ENCODE results near the gene GBX2. TPM values are rescaled to one million over a fixed set of nuclear protein-coding genes. Genes with fewer than 3 reads are reported as not detected.
"Not testable (repeated sequence)": the region's sequence is repeated elsewhere in the genome, so short reads cannot be mapped to it uniquely, and the experiment has no call there.

GBX2 gene
- total RNA-seq, 4 donors from 2014 or later, result 0.13 TPM; not detected in 3

DNA sequence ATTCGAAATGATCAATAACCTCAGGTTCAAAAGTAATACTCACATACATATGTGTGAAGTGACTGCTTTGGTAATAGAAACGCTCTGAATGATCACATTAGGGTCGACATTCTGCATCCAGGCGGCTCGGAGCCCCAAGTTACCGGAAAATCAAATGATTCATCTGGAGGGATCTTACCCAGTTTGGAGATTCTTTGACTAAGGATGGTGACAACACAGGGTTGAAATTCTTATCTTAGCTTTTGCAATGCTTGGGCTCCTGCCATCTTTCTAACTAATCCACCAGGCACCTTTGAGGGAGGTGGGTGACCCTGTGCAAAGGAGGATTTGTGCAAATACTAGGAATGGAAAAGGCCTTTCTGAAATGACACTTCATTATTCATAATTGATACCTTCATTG, 10.8 kb downstream of the GBX2 start:
- H3K4me3 ChIP-seq (ENCODE audit: low read depth, poor library complexity, severe bottlenecking), result no peak overlapping the region
- intact Hi-C loops (cut with DNase I; ENCODE audit: low total_unique reads), result no loop called here
- 87 to 94% methylated on average over 6 of the region's 6 CpGs for WGBS, 2 donors
- peak in 1 of 2 donors; percentile 48 for DNase-seq (ENCODE audit: low spot score in 2 of 2)
- no peak for TF ChIP-seq POLR2A (IDR thresholded peaks at IDR 0.05)
- TF ChIP-seq, protein P1, sequence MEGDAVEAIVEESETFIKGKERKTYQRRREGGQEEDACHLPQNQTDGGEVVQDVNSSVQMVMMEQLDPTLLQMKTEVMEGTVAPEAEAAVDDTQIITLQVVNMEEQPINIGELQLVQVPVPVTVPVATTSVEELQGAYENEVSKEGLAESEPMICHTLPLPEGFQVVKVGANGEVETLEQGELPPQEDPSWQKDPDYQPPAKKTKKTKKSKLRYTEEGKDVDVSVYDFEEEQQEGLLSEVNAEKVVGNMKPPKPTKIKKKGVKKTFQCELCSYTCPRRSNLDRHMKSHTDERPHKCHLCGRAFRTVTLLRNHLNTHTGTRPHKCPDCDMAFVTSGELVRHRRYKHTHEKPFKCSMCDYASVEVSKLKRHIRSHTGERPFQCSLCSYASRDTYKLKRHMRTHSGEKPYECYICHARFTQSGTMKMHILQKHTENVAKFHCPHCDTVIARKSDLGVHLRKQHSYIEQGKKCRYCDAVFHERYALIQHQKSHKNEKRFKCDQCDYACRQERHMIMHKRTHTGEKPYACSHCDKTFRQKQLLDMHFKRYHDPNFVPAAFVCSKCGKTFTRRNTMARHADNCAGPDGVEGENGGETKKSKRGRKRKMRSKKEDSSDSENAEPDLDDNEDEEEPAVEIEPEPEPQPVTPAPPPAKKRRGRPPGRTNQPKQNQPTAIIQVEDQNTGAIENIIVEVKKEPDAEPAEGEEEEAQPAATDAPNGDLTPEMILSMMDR (IDR thresholded peaks at IDR 0.05), result no peak

DNA sequence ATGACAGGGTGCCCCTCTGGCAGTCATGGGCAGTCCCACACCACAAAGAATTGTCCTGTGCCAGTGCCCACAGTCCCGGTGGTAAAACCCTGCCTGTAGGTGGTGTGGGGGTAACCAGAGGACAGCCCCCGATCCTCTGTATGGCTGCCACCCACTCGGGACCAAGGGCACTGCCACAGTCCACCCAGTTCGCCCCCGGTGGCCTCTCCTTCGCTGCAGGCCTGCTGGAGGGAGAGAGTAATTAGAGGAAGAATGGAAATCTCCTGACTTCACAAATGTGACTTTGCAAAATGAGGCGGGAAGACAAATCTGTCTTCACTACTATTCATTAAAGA, 11.4 kb downstream of the GBX2 start:
- TF ChIP-seq POLR2A (IDR thresholded peaks at IDR 0.05), result no peak
- TF ChIP-seq, protein P1 (IDR thresholded peaks at IDR 0.05), result no peak
- intact Hi-C loops (cut with DNase I; ENCODE audit: low total_unique reads), result no loop called here
- H3K4me3 ChIP-seq (ENCODE audit: low read depth, poor library complexity, severe bottlenecking), result no peak overlapping the region
- 84 to 91% methylated on average over 6 to 7 of the region's 7 CpGs for WGBS, 2 donors
- DNase-seq (ENCODE audit: low spot score in 2 of 2), result peak in 1 of 2 donors; percentile 54

DNA sequence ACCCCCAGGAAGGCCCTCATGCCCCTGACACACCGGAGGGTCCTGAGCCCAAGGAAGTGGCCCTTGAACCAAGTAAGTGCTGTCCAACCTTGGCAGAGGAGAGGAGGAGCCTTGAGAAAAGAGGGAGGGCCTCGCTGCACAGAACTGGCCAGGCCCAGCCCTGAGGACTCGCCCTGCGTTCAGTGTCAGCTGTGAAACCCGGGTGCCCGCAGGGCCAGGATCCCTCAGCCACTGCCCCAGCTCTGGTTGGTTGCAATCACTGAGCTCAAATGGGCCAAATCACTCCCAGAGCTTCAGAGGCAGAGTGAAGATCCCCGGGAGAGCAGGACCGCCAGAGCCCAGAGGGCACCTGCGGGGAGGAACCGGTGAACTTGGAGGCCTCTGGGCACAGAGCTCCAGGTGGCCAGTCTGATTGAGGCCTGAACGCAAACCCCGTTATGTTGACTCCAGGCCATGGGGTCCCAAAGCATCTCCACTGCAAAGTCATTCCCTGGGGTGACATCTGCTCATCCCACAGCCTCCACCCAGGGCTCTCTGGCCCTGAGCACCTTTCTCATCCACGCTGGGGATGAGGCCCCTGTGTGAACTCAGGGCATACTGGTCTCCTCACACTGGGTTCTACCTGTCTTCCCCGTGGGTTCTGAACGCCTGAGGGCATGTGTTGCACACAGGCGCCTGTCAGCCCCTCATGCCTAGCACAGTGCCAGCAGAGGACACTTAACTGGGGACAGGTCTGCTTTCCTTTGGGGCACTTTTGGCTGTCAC, 11.9 kb downstream of the GBX2 start:
- 91 to 95% methylated on average over 12 to 15 of the region's 16 CpGs for WGBS, 2 donors
- TF ChIP-seq POLR2A (IDR thresholded peaks at IDR 0.05), result no peak
- TF ChIP-seq, protein P1 (IDR thresholded peaks at IDR 0.05), result no peak

DNA sequence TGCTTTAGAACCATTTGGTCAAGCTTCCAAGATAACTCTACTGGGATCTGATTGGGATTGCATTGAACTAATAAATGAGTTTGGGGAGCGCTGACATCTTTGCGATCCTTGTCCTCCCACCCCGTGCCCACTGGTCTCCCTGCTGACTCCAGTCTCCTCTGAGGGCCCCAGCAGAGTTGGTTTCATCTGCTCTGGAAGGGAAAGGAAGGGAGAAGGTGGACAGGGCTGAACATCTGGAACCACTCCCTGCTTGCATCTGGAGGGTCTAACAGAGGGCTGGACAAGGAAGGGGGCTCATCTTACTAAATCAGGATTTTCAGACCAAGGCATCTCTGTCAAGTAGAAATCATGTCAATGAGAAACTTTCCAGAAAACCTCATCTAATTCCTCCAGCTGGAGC, 12.8 kb downstream of the GBX2 start:
- intact Hi-C loops (cut with DNase I; ENCODE audit: low total_unique reads), result no loop called here
- WGBS, 2 donors, result 82 to 86% methylated on average over 3 of the region's 3 CpGs
- peak in 1 of 2 donors; percentile 64 for DNase-seq (ENCODE audit: low spot score in 2 of 2)
- H3K4me3 ChIP-seq (ENCODE audit: low read depth, poor library complexity, severe bottlenecking), result no peak overlapping the region
- TF ChIP-seq POLR2A (IDR thresholded peaks at IDR 0.05), result no peak

More for the DNA sequence above, 11.9 kb downstream of the GBX2 start:
- peak in 1 of 2 donors; percentile 72 for DNase-seq (ENCODE audit: low spot score in 2 of 2)
- intact Hi-C loops (cut with DNase I; ENCODE audit: low total_unique reads), result no loop called here
- H3K4me3 ChIP-seq (ENCODE audit: low read depth, poor library complexity, severe bottlenecking), result no peak overlapping the region

DNA sequence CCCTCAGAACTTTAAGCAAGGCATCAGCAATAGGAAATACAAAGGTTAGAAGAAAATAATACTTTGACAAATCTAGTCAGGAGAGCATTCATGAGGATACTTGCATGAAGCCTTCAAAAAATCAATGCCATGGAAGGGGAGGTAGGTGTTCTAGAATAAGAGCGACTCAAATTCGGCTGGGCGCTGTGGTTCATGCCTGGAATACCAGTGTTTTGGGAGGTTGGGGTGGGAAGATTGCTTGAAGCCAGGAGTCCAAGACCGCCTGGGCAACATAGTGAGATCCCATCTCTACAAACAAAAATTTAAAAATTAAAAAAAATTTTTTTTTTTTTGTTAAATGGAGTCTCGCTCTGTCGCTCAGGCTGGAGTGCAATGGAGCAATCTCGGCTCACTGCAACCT, 21.8 kb downstream of the GBX2 start:
- intact Hi-C loops (cut with DNase I; ENCODE audit: low total_unique reads), result loop anchor here (5.0 kb wide), 1 partner anchor 776 kb away; no protein-coding TSS in a partner anchor
- 91 to 94% methylated on average over 7 of the region's 7 CpGs for WGBS, 2 donors
- peak in 1 of 2 donors; percentile 31 for DNase-seq (ENCODE audit: low spot score in 2 of 2)
- H3K4me3 ChIP-seq (ENCODE audit: low read depth, poor library complexity, severe bottlenecking), result no peak overlapping the region
- TF ChIP-seq, protein P1 (IDR thresholded peaks at IDR 0.05), result no peak
- no peak for TF ChIP-seq POLR2A (IDR thresholded peaks at IDR 0.05)

DNA sequence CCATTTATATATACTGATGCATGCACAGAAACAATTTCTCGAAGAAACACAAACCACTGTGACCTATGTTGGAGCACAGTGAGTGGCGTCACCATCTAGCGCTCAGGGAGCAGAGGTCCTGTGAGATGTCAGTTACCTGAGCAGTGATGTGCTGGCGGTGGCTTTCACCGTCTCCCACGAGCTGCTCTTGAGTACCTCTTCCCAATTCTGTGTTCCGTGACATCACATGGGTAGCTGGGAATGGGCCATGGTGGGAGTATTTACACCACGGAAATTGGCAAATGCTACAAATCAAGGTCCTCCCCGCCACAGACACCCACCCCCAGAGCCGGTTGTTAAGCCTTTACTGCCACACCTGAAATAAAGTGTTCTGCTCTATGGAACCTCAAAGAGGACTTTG, 24.4 kb downstream of the GBX2 start:
- DNase-seq (ENCODE audit: low spot score in 2 of 2), result peak in 1 of 2 donors; percentile 57
- TF ChIP-seq POLR2A (IDR thresholded peaks at IDR 0.05), result no peak
- TF ChIP-seq, protein P1 (IDR thresholded peaks at IDR 0.05), result no peak
- intact Hi-C loops (cut with DNase I; ENCODE audit: low total_unique reads), result no loop called here
- no peak overlapping the region for H3K4me3 ChIP-seq (ENCODE audit: low read depth, poor library complexity, severe bottlenecking)
- WGBS, 2 donors, result 91 to 95% methylated on average over 10 of the region's 10 CpGs

DNA sequence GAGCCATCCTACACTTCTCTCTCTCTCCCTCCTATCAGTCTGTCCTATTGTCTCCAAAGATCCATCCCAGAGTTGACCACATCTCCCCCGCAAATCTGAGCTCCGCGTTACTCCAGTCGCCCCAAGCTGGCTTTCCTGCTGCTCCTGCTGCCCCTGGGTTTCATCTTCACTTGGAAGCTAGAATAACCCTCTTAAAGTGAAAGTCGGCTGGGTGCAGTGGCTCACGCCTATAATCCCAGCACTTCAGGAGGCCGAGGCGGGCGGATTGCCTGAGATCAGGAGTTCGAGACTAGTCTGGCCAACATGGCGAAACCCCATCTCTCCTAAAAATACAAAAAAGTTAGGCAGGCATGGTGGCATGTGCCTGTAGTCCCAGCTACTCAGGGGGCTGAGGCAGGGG, 26.6 kb downstream of the GBX2 start:
- intact Hi-C loops (cut with DNase I; ENCODE audit: low total_unique reads); H3K4me3 ChIP-seq (ENCODE audit: low read depth, poor library complexity, severe bottlenecking): not testable (repeated sequence)
- 91 to 94% methylated on average over 11 of the region's 11 CpGs for WGBS, 2 donors

More for the DNA sequence above, 26.6 kb downstream of the GBX2 start:
- peak in 1 of 2 donors; percentile 15 for DNase-seq (ENCODE audit: low spot score in 2 of 2)

Data from lower leg skin (tissue), 4 donors.